HG03439 (cell line): Measurements from ENCODE around the gene CUX1.

ENCODE experiments used
- ATAC-seq: cut with Tn5 transposase; IDR thresholded peaks from one replicate; pipeline ENCODE4 v1.9.1; 2021; ENCODE audit warnings: mild to moderate bottlenecking, moderate library complexity; ENCODE audit not compliant: unreplicated experiment

Gene CUX1

GRCh38 chr7:102275123-102275703 is 457.8 kb downstream of the CUX1 start:
- ATAC-seq: no peak

- ATAC-seq: no peak
Measured at GRCh38 chr7:102277901-102278300, 460.5 kb downstream of the CUX1 start.

GRCh38 chr7:102279537-102280400 is 462.3 kb downstream of the CUX1 start:
- no peak for ATAC-seq

GRCh38 chr7:102280521-102280920 is 463.1 kb downstream of the CUX1 start:
- no peak for ATAC-seq

- no peak for ATAC-seq
Measured at GRCh38 chr7:102281785-102282184, 464.4 kb downstream of the CUX1 start.

- ATAC-seq: no peak
Measured at GRCh38 chr7:102282465-102283362, 465.3 kb downstream of the CUX1 start.

GRCh38 chr7:102283477-102284189 is 466.2 kb downstream of the CUX1 start:
- no peak for ATAC-seq

GRCh38 chr7:102284399-102284798 is 467.0 kb downstream of the CUX1 start:
- ATAC-seq: no peak

- ATAC-seq: no peak
Measured at GRCh38 chr7:102284891-102285539, 467.6 kb downstream of the CUX1 start.

GRCh38 chr7:102285540-102286236 is 468.3 kb downstream of the CUX1 start:
- ATAC-seq: peak; percentile 0

GRCh38 chr7:102286237-102287110 is 469.0 kb downstream of the CUX1 start, which contains the start of gene SH2B2:
Gene SH2B2 (plus strand): TSS chr7:102286868. CDS start chr7:102300551, 13,683 bp downstream.
- ATAC-seq: peak; percentile 29

- ATAC-seq: no peak
Measured at GRCh38 chr7:102287111-102287980, 469.9 kb downstream of the CUX1 start.

- no peak for ATAC-seq
Measured at GRCh38 chr7:102287981-102288278, 470.5 kb downstream of the CUX1 start.

- no peak for ATAC-seq
Measured at GRCh38 chr7:102288285-102288930, 471.0 kb downstream of the CUX1 start.

GRCh38 chr7:102289057-102289456 is 471.6 kb downstream of the CUX1 start:
- no peak for ATAC-seq

- ATAC-seq: no peak
Measured at GRCh38 chr7:102291056-102291915, 473.9 kb downstream of the CUX1 start.
